B cell (primary cell): Measurements from ENCODE around the gene RYK. TPM values are rescaled to one million over a fixed set of nuclear protein-coding genes. Genes with fewer than 3 reads are reported as not detected.

Experiments
- ATAC-seq: fragments of 200-7000 bp; cut with Tn5 transposase; one replicate; pipeline ENCODE4 v1.10.0; 2021; ENCODE audit warnings: low read depth, mild to moderate bottlenecking, moderate number of reproducible peaks, moderate library complexity
- CTCF ChIA-PET: fragments of 350-600 bp; sonication (Branson Sonifier 250); formaldehyde crosslinking; loops from one replicate; lab custom pipeline; 2021; ENCODE audit warnings: antibody characterized with exemption, inconsistent platforms; lab: Charles Lee
- POLR2A ChIA-PET: fragments of 350-600 bp; sonication (Branson Sonifier 250); formaldehyde crosslinking; loops from one replicate; lab custom pipeline; 2021; ENCODE audit warnings: antibody characterized with exemption; lab: Charles Lee
- DNase-seq: peaks from one replicate; pipeline ENCODE4 v3.0.0; 2013
- H2AFZ ChIP-seq: 2 replicates; pipeline ENCODE4 v1.6.1; 2012; ENCODE audit warnings: mild to moderate bottlenecking, low read depth, low read length; ENCODE audit not compliant: insufficient read depth, poor library complexity, severe bottlenecking
- H3K27ac ChIP-seq, 2 donors: 1 replicate in 1 of 2; 2 replicates in 1 of 2; pipeline ENCODE4 v1.5.1; 2012 to 2013; ENCODE audit warnings: low read length in 2 of 2, mild to moderate bottlenecking in 2 of 2, moderate library complexity in 1 of 2
- H3K27me3 ChIP-seq, 4 experiments: fragments of 200-600 bp in 1 of 4; sonication (generic) in 1 of 4; replicated peaks in 1 of 4; 1 replicate in 2 of 4; 2 replicates in 2 of 4; pipeline versions ENCODE4 v1.6.1 to v1.7.0; 2013 to 2016; ENCODE audit warnings: low read length in 3 of 4, mild to moderate bottlenecking in 2 of 4, mixed read lengths in 1 of 4, moderate library complexity in 1 of 4; ENCODE audit not compliant: insufficient read depth in 4 of 4, control insufficient read depth in 3 of 4; ENCODE audit errors: control extremely low read depth in 1 of 4
- H3K36me3 ChIP-seq, 2 experiments: replicated peaks in 1 of 2; 1 replicate in 1 of 2; 2 replicates in 1 of 2; pipeline versions ENCODE4 v1.6.1 to v1.7.1; 2013; ENCODE audit warnings: low read length in 1 of 2; ENCODE audit not compliant: insufficient read depth in 2 of 2, control insufficient read depth in 1 of 2; ENCODE audit errors: control extremely low read depth in 1 of 2, extremely low read depth in 1 of 2
- H3K4me1 ChIP-seq, 2 donors: fragments of 200-600 bp in 1 of 2; sonication (generic) in 1 of 2; 1 replicate in 1 of 2; 2 replicates in 1 of 2; pipeline versions ENCODE4 v1.5.1 to v1.6.1; 2013 to 2017; ENCODE audit warnings: low read length in 2 of 2; ENCODE audit not compliant: control insufficient read depth in 2 of 2, insufficient read depth in 2 of 2
- H3K4me2 ChIP-seq: replicated peaks from 2 replicates; pipeline ENCODE3; 2012; ENCODE audit warnings: mild to moderate bottlenecking, low read depth, low read length; ENCODE audit not compliant: poor library complexity, severe bottlenecking
- H3K4me3 ChIP-seq, 5 experiments: fragments of 200-600 bp in 1 of 5; sonication (generic) in 1 of 5; 1 replicate in 3 of 5; 2 replicates in 2 of 5; pipeline versions ENCODE4 v1.5.1 to v1.7.0; 2011 to 2016; ENCODE audit warnings: low read length in 4 of 5, mild to moderate bottlenecking in 4 of 5, low read depth in 2 of 5, control low read depth in 1 of 5, moderate library complexity in 1 of 5; ENCODE audit not compliant: insufficient read depth in 1 of 5; ENCODE audit errors: control extremely low read depth in 1 of 5, extremely low read depth in 1 of 5
- H3K79me2 ChIP-seq: fragments of 200-600 bp; sonication (generic); one replicate; pipeline ENCODE4 v1.6.0; 2016; ENCODE audit warnings: low read length; ENCODE audit not compliant: control insufficient read depth, insufficient read depth
- H3K9ac ChIP-seq: fragments of 200-600 bp; sonication (generic); 2 replicates; pipeline ENCODE4 v1.6.1; 2017; ENCODE audit warnings: mild to moderate bottlenecking, low read length, moderate library complexity
- H3K9me3 ChIP-seq, 3 donors: one replicate each; pipeline versions ENCODE4 v1.6.1 to v1.7.1; 2013; ENCODE audit warnings: low read length in 2 of 3; ENCODE audit not compliant: control insufficient read depth in 2 of 3, insufficient read depth in 1 of 3; ENCODE audit errors: control extremely low read depth in 1 of 3
- H4K20me1 ChIP-seq: 2 replicates; pipeline ENCODE4 v1.6.0; 2012; ENCODE audit warnings: mild to moderate bottlenecking, low read length; ENCODE audit not compliant: insufficient read depth, control insufficient read depth, poor library complexity, severe bottlenecking
- H3K27ac Mint-ChIP-seq: one replicate; pipeline ENCODE4 v1.8.0; 2021; ENCODE audit warnings: mixed read lengths
- H3K27me3 Mint-ChIP-seq: one replicate; pipeline ENCODE4 v1.8.0; 2021; ENCODE audit warnings: mixed read lengths
- H3K4me1 Mint-ChIP-seq: one replicate; pipeline ENCODE4 v1.8.0; 2021; ENCODE audit warnings: mixed read lengths
- H3K4me3 Mint-ChIP-seq: one replicate; pipeline ENCODE4 v1.8.0; 2021; ENCODE audit warnings: mixed read lengths
- H3K9me3 Mint-ChIP-seq: one replicate; pipeline ENCODE4 v1.8.0; 2022; ENCODE audit warnings: mixed read lengths; ENCODE audit not compliant: insufficient read depth
- CTCF ChIP-seq: fragments of 200-600 bp; IDR thresholded peaks from one replicate; pipeline ENCODE4 v1.8.0; 2022; ENCODE audit warnings: antibody characterized with exemption, mild to moderate bottlenecking
- EZH2 ChIP-seq: IDR thresholded peaks from 2 replicates; pipeline ENCODE4 v1.6.1; 2012; ENCODE audit warnings: borderline replicate concordance, low read depth, mild to moderate bottlenecking, moderate library complexity, low read length; ENCODE audit not compliant: insufficient read depth, poor library complexity, severe bottlenecking
- WGBS: methylation state at CpG from one replicate; pipeline ENCODE4 v1.1.5; 2013; ENCODE audit warnings: missing lambda C conversion rate; ENCODE audit not compliant: insufficient coverage; 5-methylcytosine and 5-hydroxymethylcytosine counted together
- intact Hi-C: fragments of 100-400 bp; cut with micrococcal nuclease; formaldehyde crosslinking; loops from one replicate; pipeline ENCODE4 v1.10.0; 2022
- polyA plus RNA-seq: library from polyadenylated mRNA; depleted of rRNA; stranded (reverse); fragments of >200 nt; gene quantifications from 2 replicates; pipeline ENCODE4 v1.2.3, GENCODE V29; 2012
- total RNA-seq, 2 donors: library from RNA; stranded (reverse); fragments of 120-200 nt in 1 of 2; gene quantifications; 1 replicate in 1 of 2; 2 replicates in 1 of 2; pipeline versions ENCODE4 v1.2.3 to v1.2.4, GENCODE V29; 2013 to 2022

The RYK gene
- total and polyA plus RNA-seq, 2 donors (not counting 1 experiment from before 2014, with no cell fraction given) = 16.9 to 67.7 TPM

GRCh38 chr3:134291319-134292254 is 40.9 kb upstream of the RYK start:
- ChIA-PET POLR2A (no interaction called here), CTCF (no interaction called here)
- intact Hi-C loops = no loop called here
- Histone ChIP-seq H3K4me1 (peaks cover 8 to 9% of the 10 kb centered on the region in 2 donors), H3K9ac (no peak overlapping the region), H2AFZ (no peak overlapping the region), H3K9me3 (no peaks in the 10 kb centered on the region), H3K4me2 (no peak overlapping the region), H3K27me3 (peaks cover 0 to 4% (median 2%) of the 10 kb centered on the region in 4 experiments), H3K36me3 (no peaks in the 10 kb centered on the region), H3K4me3 (no peak overlapping the region), H3K79me2 (no peaks in the 10 kb centered on the region), H3K27ac (no peak overlapping the region), H4K20me1 (no peaks in the 10 kb centered on the region)
- ATAC-seq = no peak
- Mint-ChIP-seq H3K27me3 (peaks cover 24% of the 10 kb centered on the region), H3K27ac (no peak overlapping the region), H3K9me3 (peaks cover 5% of the 10 kb centered on the region), H3K4me1 (no peaks in the 10 kb centered on the region), H3K4me3 (no peak overlapping the region)
- no peak for TF ChIP-seq EZH2
- TF ChIP-seq CTCF = no peak
- 80% methylated on average over 1 of the region's 4 CpGs for WGBS
- no peak for DNase-seq

GRCh38 chr3:134287512-134287911 is 36.9 kb upstream of the RYK start:
- no peak overlapping the region for H3K4me2 ChIP-seq
- H3K27ac ChIP-seq = no peak overlapping the region
- H3K36me3 ChIP-seq = no peaks in the 10 kb centered on the region
- no peaks in the 10 kb centered on the region for H4K20me1 ChIP-seq
- DNase-seq = no peak
- no peaks in the 10 kb centered on the region for H3K79me2 ChIP-seq
- TF ChIP-seq CTCF (no peak), EZH2 (no peak)
- H2AFZ ChIP-seq = no peak overlapping the region
- H3K4me3 ChIP-seq = no peak overlapping the region
- Mint-ChIP-seq H3K27ac (no peak overlapping the region), H3K27me3 (peaks cover 32% of the 10 kb centered on the region), H3K4me3 (no peak overlapping the region), H3K4me1 (no peaks in the 10 kb centered on the region), H3K9me3 (no peaks in the 10 kb centered on the region)
- ChIA-PET POLR2A (no interaction called here), CTCF (no interaction called here)
- intact Hi-C loops = no loop called here
- no peak for ATAC-seq
- H3K9me3 ChIP-seq = no peaks in the 10 kb centered on the region
- H3K27me3 ChIP-seq = peaks cover 0 to 2% (median 0%) of the 10 kb centered on the region in 4 experiments
- H3K9ac ChIP-seq = no peak overlapping the region
- no peaks in the 10 kb centered on the region for H3K4me1 ChIP-seq
